NOMO-1 (cell line): ENCODE data around the gene PPP2R1B.
A peak's percentile ranks its signal among the peaks of the same experiment; 100 is the strongest.

Experiments
- DNase-seq, 2 experiments: peaks; one replicate each; lab custom pipeline; 2025; ENCODE audit not compliant: unreplicated experiment in 2 of 2; lab: John Stamatoyannopoulos, UW

PPP2R1B gene

DNA sequence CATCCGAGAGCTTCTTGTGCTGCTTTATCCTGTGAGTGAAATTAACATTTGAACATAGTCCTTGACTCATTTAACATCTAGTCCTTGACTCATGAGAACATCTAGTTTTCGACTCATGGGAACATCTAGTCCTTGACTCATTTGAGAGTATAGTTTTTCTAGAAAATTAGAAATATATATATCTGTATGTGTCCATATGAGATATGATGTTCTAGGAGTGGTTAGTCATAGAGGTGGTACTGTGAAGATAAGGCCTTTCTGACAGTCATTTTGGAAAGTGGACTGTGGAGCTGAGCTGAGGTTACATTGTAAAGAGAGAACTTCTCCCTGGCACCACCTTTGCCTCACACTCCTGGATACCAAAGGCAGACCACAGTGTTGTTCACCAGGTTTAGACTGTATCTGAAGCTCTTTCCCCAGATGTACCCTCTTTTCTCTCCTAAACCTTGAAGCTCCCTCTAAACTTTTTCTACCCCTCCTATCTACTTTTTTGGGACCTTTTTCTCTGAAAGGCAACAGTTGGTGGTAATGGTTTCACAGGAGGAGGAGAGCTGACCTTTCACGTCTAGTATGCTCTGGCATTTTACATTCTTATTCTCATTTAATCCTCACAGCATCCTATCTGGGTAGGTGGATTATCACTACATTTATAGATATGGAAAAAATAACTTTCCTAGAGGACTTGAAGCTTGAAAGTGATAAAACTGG lies 67.2 kb downstream of the PPP2R1B start:
- no peak for DNase-seq

DNA sequence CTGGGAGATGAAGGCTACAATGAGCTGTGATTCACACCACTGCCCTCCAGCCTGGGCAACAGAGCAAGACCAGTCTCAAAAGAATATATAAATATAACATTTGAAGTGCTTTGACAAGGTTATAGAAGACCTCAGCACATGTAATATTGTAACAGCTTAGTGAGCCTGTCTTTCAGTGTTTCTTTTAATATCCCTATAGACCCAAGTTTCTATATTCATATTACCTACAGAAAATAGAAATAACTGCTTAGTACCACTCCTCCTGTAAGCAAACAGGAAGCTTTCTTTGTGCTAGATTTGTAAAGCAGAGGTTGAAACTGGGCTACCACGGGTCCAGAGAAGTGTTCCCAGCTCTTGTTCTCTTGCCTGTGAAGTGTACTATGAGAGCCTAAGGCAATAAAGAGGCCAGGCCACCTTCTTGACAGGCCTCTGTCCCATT lies 68.2 kb downstream of the PPP2R1B start:
- DNase-seq = no peak

DNA sequence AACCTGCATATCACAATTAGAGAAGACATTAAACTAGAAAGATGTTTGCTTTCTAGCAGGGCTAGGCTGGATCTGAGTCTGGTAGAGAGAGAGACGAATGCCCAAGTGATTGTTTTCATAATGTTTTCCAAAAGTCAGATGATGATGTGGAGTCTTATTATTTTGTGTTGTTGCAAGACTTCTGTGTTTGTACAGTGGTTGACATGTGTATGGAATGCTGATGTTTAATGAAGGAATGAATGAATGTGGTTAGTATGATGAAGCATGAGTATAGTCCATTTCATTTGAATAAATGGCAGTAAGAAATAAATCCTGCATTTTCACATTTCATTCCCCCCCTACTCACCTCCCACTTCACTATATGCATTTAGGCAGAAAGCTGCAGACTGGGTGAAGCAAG lies 69.6 kb downstream of the PPP2R1B start:
- no peak for DNase-seq

DNA sequence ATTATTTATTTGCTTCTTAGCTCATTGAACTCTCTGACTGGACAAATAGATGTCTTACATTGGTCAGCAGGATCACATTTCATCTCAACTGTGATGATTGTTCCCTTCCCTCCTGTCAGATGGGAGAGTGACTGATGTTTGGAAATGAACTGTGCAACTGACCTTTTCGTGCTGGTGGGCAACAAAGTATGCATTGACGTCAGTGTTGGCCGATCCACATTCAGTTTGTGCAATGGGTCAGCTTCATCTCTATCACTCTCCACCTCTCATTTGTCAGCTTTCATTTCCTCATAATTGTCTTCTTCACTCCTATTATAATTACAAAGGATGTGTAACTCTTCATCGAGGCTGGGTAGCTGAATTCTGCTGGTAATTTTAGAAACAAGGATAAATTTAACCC lies 71.3 kb downstream of the PPP2R1B start:
- peak in 1 of 2 experiments; percentile 61 for DNase-seq

DNA sequence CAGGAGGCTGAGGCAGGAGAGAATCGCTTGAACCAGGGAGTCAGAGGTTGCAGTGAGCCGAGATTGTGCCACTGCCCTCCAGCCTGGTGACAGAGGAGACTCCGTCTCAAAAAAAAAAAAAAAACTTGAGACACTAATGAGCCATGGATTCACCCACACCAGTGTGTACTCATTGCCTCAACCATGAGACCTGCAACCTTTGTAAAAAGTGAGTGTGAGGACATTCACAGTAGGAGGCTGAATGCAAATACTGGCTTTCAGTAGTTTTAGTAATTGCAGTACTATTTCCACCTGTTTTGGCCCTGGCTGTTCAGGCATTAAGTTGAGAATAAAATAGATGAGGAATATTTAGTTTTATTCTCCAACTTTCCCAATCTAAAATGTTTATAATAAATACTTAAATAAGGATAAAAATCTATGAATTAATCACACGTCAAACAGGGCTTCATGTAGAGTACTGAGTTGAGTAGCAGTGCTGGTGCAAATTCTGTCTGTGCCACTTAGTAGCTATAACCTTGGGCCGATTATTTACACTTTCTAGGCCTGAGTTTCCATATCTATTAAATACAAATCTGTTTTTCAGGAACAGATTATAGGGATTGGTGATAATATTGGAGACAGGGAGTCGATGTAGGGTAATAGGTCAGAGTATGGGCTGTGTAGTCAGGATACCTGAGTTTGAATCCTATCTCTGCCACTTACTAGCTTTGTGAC lies 72.8 kb downstream of the PPP2R1B start:
- no peak for DNase-seq

DNA sequence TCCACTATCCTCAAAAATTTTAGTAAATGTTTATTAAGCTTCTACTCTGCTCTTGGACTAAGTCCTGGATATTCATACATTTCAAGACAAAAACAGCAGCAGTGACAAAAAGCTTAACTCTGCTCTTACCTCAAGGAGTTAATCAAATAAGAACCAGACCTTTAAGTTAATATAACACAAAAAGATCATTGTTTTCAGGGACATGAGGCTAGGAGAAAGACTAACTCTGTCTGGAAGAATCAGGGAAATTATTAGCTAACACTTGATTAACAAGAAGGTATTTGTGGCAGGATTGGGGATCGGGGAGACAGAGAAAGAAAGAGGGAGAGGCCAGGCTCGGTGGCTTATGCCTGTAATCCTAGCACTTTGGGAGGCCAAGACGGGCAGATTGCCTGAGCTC lies 74.4 kb downstream of the PPP2R1B start:
- DNase-seq = no peak

DNA sequence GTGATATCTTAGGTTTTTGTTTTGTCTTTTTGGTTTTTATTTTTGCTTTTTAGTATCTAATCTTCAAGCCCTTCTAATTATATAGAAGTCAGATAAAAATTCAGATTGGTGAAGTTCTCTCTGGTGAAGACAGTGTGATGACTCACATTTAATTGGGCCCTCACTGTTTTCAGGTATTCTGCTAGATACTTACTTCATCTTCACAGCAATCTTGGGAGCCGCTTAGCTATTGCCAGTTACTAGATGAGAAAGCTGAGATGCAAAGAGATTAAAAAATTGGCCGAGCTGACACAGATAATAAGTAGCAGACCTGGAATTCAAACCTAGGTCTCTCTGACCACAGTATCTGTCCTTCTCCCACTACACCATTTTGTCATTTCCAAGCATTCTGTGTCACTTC lies 75.0 kb downstream of the PPP2R1B start:
- DNase-seq = no peak

DNA sequence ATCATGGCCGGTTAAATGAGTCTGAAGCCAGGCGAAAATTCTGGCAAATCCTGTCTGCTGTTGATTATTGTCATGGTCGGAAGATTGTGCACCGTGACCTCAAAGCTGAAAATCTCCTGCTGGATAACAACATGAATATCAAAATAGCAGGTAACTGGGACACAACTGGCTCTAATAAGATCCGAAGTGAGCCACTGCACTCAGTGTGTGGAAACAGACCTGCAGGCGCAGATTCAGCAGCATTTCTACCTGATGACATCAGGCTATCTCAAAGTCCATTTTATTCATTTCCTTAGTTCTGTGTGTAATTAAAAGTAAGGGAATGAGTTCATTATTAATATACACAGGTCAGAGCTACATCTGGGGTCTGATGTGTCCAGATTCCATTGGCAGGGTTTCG lies 78.2 kb downstream of the PPP2R1B start:
- no peak for DNase-seq

DNA sequence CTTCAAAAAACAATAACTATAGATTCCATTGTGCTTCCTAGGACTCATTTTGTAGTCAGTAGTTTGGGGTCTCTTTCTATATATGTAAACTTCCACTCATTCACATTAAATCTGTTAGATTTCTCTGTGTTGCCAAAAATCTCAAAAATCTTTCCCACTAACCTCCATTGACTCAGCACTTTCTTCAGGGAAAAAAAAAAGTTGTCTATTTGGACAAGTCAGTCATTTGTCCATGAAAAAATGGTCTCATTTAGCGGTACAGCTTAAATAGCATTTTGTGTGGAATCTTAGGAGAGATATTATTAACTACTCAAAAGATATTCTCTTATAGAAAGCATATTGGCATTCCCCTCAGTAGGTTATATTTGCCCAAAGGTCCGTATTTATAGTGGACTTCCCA lies 81.9 kb downstream of the PPP2R1B start:
- DNase-seq = no peak

DNA sequence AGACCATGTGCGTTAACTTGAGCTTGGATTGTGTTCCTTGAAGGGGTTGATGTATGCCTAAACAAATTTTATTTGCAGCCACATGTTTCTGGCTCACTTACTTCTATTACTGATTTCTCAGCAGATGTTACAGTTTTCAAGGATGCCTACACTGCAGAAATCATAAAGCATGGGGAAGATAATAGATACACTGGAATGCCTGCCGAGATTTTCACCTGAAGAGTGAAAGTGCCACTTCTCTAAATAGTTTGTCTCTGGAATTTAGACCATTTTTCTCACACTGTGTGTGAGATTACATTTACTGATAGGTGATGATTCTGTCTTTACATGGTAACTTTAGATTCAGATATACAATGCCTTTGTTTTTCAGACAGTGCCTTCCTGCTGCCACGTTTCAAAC lies 82.4 kb downstream of the PPP2R1B start:
- no peak for DNase-seq

DNA sequence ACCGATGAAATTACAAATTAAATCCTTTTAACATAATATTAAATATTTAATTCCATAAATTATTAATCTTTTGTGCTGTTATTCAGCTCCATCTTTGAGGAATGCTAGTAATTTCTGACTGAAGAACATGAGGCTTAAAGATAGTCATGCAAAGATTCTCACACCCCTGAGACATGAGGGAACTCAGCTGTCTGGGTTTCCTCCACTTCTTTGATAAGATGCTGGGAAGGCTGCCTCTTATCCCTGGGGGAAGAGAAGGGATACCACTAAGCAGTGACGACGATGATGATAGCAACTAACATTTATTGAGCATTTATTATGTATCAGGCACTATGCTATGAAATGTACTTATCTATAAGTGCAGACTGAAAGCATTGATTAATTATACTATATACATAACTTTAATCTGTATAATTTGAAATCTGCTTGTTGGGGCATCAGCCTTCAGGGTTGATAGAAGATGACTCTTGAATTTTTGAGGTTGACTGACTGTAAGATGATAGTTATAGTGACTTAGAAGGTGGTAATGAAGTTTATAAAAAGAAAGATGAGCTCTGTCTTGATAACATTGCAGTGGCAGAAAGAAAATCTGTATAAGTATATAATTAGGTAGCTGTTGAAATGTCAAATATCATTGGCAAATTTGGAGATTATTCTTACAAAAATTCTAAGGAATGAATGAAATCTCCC lies 85.6 kb downstream of the PPP2R1B start:
- DNase-seq = no peak
